HCT116 (cell line): Measurements from ENCODE around the gene DMD. TPM values are rescaled to one million over a fixed set of nuclear protein-coding genes. Genes with fewer than 3 reads are reported as not detected.

Experiments
- ATAC-seq: fragments of 200-7000 bp; cut with Tn5 transposase; 2 replicates; pipeline ENCODE4 v1.9.1; 2020; ENCODE audit warnings: mild to moderate bottlenecking, moderate library complexity
- BruUV-seq: library from RNA; stranded (reverse); fragments of 400-500 nt; replicated peaks from 2 replicates; lab custom pipeline; 2021; lab: Mats Ljungman, UMichigan
- CTCF ChIA-PET: fragments of 300-600 bp; sonication (Branson Sonifier 250); formaldehyde crosslinking; loops from one replicate; lab custom pipeline; 2021; ENCODE audit warnings: antibody characterized with exemption; lab: Charles Lee
- POLR2A ChIA-PET: fragments of 300-600, 350-600 bp; sonication (Branson Sonifier 250); formaldehyde crosslinking; loops from one replicate; lab custom pipeline; 2021; ENCODE audit warnings: antibody characterized with exemption; lab: Charles Lee
- RAD21 ChIA-PET, 2 experiments: fragments of 300-600 bp; sonication (Branson Sonifier 250); formaldehyde crosslinking; loops; one replicate each; lab custom pipeline; 2023; ENCODE audit warnings: low total read pairs in 2 of 2; ENCODE audit not compliant: uncharacterized antibody in 2 of 2, unreplicated experiment in 2 of 2, low non-redundant PET in 1 of 2; lab: Charles Lee
- DNase-seq: peaks from one replicate; pipeline ENCODE4 v3.0.0-alpha.2; 2010; ENCODE audit warnings: low read depth, low spot score
- H2AFZ ChIP-seq: fragments of 200-600 bp; shearing (Covaris generic), sonication (generic); 2 replicates; pipeline ENCODE4 v1.6.1; 2017; ENCODE audit warnings: low read depth, mixed run types, mixed read lengths, antibody characterized with exemption, low read length; ENCODE audit not compliant: poor library complexity, severe bottlenecking
- H3K27ac ChIP-seq: 2 replicates; pipeline ENCODE4 v1.5.1; 2012; ENCODE audit warnings: low read depth, low read length
- H3K27me3 ChIP-seq: fragments of 200-600 bp; sonication (generic); 2 replicates; pipeline ENCODE4 v1.6.1; 2016; ENCODE audit warnings: mixed run types, low read length, mixed read lengths; ENCODE audit not compliant: insufficient read depth
- H3K36me3 ChIP-seq, 2 experiments: fragments of 200-500 bp in 1 of 2; fragments of 200-600 bp in 1 of 2; sonication (Bioruptor generic) in 1 of 2; sonication (generic) in 1 of 2; 2 replicates each; pipeline versions ENCODE4 v1.5.1 to v1.6.1; 2014 to 2016; ENCODE audit warnings: low read length in 2 of 2, inconsistent platforms in 1 of 2, mixed read lengths in 1 of 2, mixed run types in 1 of 2; ENCODE audit not compliant: insufficient read depth in 2 of 2, control insufficient read depth in 1 of 2
- H3K4me1 ChIP-seq, 2 experiments: fragments of 200-600 bp in 1 of 2; sonication (generic) in 1 of 2; 2 replicates each; pipeline versions ENCODE4 v1.5.1 to v1.6.1; 2012 to 2017; ENCODE audit warnings: low read length in 2 of 2, inconsistent platforms in 1 of 2, mild to moderate bottlenecking in 1 of 2, mixed read lengths in 1 of 2, mixed run types in 1 of 2, moderate library complexity in 1 of 2; ENCODE audit not compliant: insufficient read depth in 2 of 2, control insufficient read depth in 1 of 2
- H3K4me2 ChIP-seq: fragments of 200-600 bp; sonication (generic); 2 replicates; pipeline ENCODE4 v1.6.1; 2017; ENCODE audit warnings: mixed run types, low read length, mixed read lengths
- H3K4me3 ChIP-seq, 2 experiments: fragments of 200-600 bp in 1 of 2; sonication (generic) in 1 of 2; replicated peaks in 1 of 2; 2 replicates each; pipeline ENCODE4 v1.5.1; 2011 to 2016; ENCODE audit warnings: low read length in 2 of 2, control low read depth in 1 of 2, low read depth in 1 of 2, mild to moderate bottlenecking in 1 of 2, mixed read lengths in 1 of 2, mixed run types in 1 of 2
- H3K79me2 ChIP-seq: fragments of 200-600 bp; sonication (generic); 2 replicates; pipeline ENCODE4 v1.6.1; 2017; ENCODE audit warnings: mild to moderate bottlenecking, mixed run types, low read length, moderate library complexity, mixed read lengths; ENCODE audit not compliant: insufficient read depth
- H3K9ac ChIP-seq: fragments of 200-600 bp; sonication (generic); 2 replicates; pipeline ENCODE4 v1.6.1; 2016; ENCODE audit warnings: low read length, mixed read lengths
- H3K9me2 ChIP-seq: fragments of 200-600 bp; sonication (generic), shearing (Covaris generic); 2 replicates; pipeline ENCODE4 v1.6.1; 2017; ENCODE audit warnings: mixed run types, mild to moderate bottlenecking, moderate library complexity; ENCODE audit not compliant: insufficient read depth
- H3K9me3 ChIP-seq, 2 experiments: fragments of 200-500 bp in 1 of 2; fragments of 200-600 bp in 1 of 2; sonication (Bioruptor generic) in 1 of 2; sonication (generic) in 1 of 2; 2 replicates each; pipeline ENCODE4 v1.6.1; 2014 to 2017; ENCODE audit warnings: low read length in 2 of 2, mixed read lengths in 2 of 2, inconsistent platforms in 1 of 2, low read depth in 1 of 2, mild to moderate bottlenecking in 1 of 2, mixed run types in 1 of 2, moderate library complexity in 1 of 2; ENCODE audit not compliant: control insufficient read depth in 1 of 2, insufficient read depth in 1 of 2
- H4K20me1 ChIP-seq: fragments of 200-600 bp; sonication (generic), shearing (Covaris generic); 2 replicates; pipeline ENCODE4 v1.6.1; 2017; ENCODE audit warnings: mixed run types, mild to moderate bottlenecking, moderate library complexity; ENCODE audit not compliant: insufficient read depth
- CBX3 ChIP-seq: IDR thresholded peaks from 2 replicates; pipeline ENCODE4 v1.6.1; 2012; ENCODE audit warnings: low read depth
- EGR1 ChIP-seq: IDR thresholded peaks from 2 replicates; pipeline ENCODE4 v1.6.1; 2012; ENCODE audit warnings: low read depth
- FOSL1 ChIP-seq: IDR thresholded peaks from 2 replicates; pipeline ENCODE4 v1.6.1; 2012; ENCODE audit warnings: low read depth
- POLR2AphosphoS5 ChIP-seq: IDR thresholded peaks from 2 replicates; pipeline ENCODE4 v1.6.1; 2011; ENCODE audit warnings: mild to moderate bottlenecking, low read depth, low read length, moderate library complexity
- SIN3A ChIP-seq: IDR thresholded peaks from 2 replicates; pipeline ENCODE4 v1.6.1; 2012; ENCODE audit warnings: low read depth
- SRF ChIP-seq: IDR thresholded peaks from 2 replicates; pipeline ENCODE4 v1.6.1; 2012; ENCODE audit warnings: low read depth
- ZFX ChIP-seq: fragments of 450-650 bp; IDR thresholded peaks from 2 replicates; pipeline ENCODE4 v1.6.1; 2017
- ZNF274 ChIP-seq: fragments of 200-500 bp; sonication (Bioruptor generic); IDR thresholded peaks from 2 replicates; pipeline ENCODE4 v1.6.1; 2014; ENCODE audit warnings: mild to moderate bottlenecking, low read depth, low read length, inconsistent platforms
- intact Hi-C: fragments of 100-400 bp; cut with micrococcal nuclease; formaldehyde crosslinking; loops from 2 replicates; pipeline ENCODE4 v1.10.0; 2022
- total RNA-seq: library from RNA; stranded (reverse); gene quantifications from one replicate; pipeline ENCODE4 v1.2.1, GENCODE V29; 2021; ENCODE audit not compliant: unreplicated experiment
- TF ChIP-seq, protein P1 (sequence below): IDR thresholded peaks from 2 replicates; pipeline ENCODE4 v1.6.1; 2012
- TF ChIP-seq, protein P2 (sequence below): IDR thresholded peaks from 2 replicates; pipeline ENCODE4 v1.6.1; 2012; ENCODE audit warnings: low read depth

The DMD gene
- total RNA-seq, 1 experiment from 2014 or later = 0.05 TPM

DNA sequence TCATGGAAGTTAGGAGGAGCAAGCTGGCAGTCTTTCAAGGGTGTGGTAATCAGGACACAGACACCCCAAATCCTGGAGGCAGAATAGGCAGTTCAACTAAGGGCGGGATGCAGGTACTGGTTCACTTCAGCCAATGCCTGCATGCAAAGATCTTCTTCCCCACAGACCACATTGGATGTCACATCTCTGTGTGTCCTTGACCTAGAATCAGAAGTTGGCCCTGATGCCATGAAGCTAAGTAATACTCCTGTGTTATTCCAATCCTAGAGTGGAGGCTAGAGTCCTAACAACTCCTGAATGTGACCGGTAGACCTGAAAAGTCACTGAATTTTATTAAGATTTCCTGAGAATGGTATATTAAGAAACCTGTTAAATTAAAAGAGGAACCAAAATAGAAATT is 165.5 kb downstream of the DMD start:
- no peaks in the 10 kb centered on the region for H3K4me1 ChIP-seq
- POLR2A ChIA-PET = no interaction called here
- ATAC-seq (no peak), DNase-seq (no peak)
- H3K9me2 ChIP-seq = no peaks in the 10 kb centered on the region
- intact Hi-C loops = no loop called here
- H2AFZ ChIP-seq = no peak overlapping the region
- H4K20me1 ChIP-seq = no peaks in the 10 kb centered on the region
- H3K4me2 ChIP-seq = no peak overlapping the region
- H3K36me3 ChIP-seq = no peaks in the 10 kb centered on the region
- no peak overlapping the region for H3K27ac ChIP-seq
- H3K9ac ChIP-seq = no peak overlapping the region
- CTCF ChIA-PET = no interaction called here
- no peaks in the 10 kb centered on the region for H3K79me2 ChIP-seq
- no peaks in the 10 kb centered on the region; a peak in 1 of 4 replicates for H3K9me3 ChIP-seq
- RAD21 ChIA-PET = no interaction called here
- no peak for TF ChIP-seq SRF
- no peak for TF ChIP-seq ZNF274
- no peak for TF ChIP-seq CBX3
- TF ChIP-seq EGR1 = no peak
- TF ChIP-seq FOSL1 = no peak
- TF ChIP-seq, all 23 proteins: peak for 0
- BruUV-seq = no TSS peak
- Histone ChIP-seq H3K4me3 (no peak overlapping the region), H3K27me3 (no peaks in the 10 kb centered on the region)

DNA sequence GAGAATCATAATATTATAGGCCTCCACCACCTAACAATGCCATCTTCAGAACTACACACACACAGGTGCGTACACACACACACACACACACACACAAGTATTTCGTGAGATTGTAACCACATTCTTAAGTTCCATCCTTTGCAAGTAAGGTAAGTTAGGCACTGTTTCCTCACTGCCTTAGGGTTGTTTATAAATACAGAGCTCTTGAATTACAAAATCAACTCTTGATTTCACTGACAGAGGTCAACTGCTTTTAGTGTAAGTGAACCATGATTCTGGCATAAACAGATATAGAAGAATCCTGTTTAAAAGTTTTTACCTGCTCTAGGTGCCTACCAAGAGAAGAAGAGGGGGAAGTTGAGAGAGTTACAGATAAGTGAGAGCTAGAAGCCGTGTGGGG is 166.1 kb downstream of the DMD start:
- Histone ChIP-seq H3K9me2 (no peaks in the 10 kb centered on the region), H3K27ac (no peak overlapping the region), H3K79me2 (no peaks in the 10 kb centered on the region), H3K4me3 (no peak overlapping the region), H3K27me3 (no peaks in the 10 kb centered on the region), H4K20me1 (no peaks in the 10 kb centered on the region), H3K4me2 (no peak overlapping the region), H2AFZ (no peak overlapping the region), H3K9me3 (no peaks in the 10 kb centered on the region; a peak in 1 of 4 replicates), H3K36me3 (no peaks in the 10 kb centered on the region), H3K4me1 (no peaks in the 10 kb centered on the region), H3K9ac (no peak overlapping the region)
- intact Hi-C loops = no loop called here
- ATAC-seq (no peak), DNase-seq (no peak)
- TF ChIP-seq, protein P1, sequence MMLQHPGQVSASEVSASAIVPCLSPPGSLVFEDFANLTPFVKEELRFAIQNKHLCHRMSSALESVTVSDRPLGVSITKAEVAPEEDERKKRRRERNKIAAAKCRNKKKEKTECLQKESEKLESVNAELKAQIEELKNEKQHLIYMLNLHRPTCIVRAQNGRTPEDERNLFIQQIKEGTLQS = no peak
- TF ChIP-seq, protein P2, sequence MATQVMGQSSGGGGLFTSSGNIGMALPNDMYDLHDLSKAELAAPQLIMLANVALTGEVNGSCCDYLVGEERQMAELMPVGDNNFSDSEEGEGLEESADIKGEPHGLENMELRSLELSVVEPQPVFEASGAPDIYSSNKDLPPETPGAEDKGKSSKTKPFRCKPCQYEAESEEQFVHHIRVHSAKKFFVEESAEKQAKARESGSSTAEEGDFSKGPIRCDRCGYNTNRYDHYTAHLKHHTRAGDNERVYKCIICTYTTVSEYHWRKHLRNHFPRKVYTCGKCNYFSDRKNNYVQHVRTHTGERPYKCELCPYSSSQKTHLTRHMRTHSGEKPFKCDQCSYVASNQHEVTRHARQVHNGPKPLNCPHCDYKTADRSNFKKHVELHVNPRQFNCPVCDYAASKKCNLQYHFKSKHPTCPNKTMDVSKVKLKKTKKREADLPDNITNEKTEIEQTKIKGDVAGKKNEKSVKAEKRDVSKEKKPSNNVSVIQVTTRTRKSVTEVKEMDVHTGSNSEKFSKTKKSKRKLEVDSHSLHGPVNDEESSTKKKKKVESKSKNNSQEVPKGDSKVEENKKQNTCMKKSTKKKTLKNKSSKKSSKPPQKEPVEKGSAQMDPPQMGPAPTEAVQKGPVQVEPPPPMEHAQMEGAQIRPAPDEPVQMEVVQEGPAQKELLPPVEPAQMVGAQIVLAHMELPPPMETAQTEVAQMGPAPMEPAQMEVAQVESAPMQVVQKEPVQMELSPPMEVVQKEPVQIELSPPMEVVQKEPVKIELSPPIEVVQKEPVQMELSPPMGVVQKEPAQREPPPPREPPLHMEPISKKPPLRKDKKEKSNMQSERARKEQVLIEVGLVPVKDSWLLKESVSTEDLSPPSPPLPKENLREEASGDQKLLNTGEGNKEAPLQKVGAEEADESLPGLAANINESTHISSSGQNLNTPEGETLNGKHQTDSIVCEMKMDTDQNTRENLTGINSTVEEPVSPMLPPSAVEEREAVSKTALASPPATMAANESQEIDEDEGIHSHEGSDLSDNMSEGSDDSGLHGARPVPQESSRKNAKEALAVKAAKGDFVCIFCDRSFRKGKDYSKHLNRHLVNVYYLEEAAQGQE = no peak
- TF ChIP-seq SIN3A (no peak), CBX3 (no peak), POLR2AphosphoS5 (no peak), EGR1 (no peak), ZFX (no peak)
- CTCF ChIA-PET = no interaction called here
- POLR2A ChIA-PET = no interaction called here
- no TSS peak for BruUV-seq
- RAD21 ChIA-PET = no interaction called here
